Aorta (tissue), 5 donors: ENCODE results near the gene MFSD6. TPM values are rescaled to one million over a fixed set of nuclear protein-coding genes. Genes with fewer than 3 reads are reported as not detected.

Experiments
- ATAC-seq: fragments of 200-7000 bp; cut with Tn5 transposase; one replicate; pipeline ENCODE4 v1.9.1; 2022; ENCODE audit warnings: moderate library complexity; ENCODE audit not compliant: low FRiP score
- DNase-seq, 2 donors: peaks; one replicate each; pipeline ENCODE4 v3.0.0-alpha.2; 2020
- H3K27ac ChIP-seq, 2 donors: one replicate each; pipeline ENCODE4 v1.5.1; 2013; ENCODE audit warnings: low read length in 2 of 2, mild to moderate bottlenecking in 2 of 2, moderate library complexity in 2 of 2, control low read depth in 1 of 2, inconsistent platforms in 1 of 2, low read depth in 1 of 2
- H3K27me3 ChIP-seq, 2 donors: one replicate each; pipeline ENCODE4 v1.6.1; 2013; ENCODE audit warnings: control low read depth in 1 of 2, low read length in 1 of 2, mild to moderate bottlenecking in 1 of 2, moderate library complexity in 1 of 2; ENCODE audit not compliant: insufficient read depth in 2 of 2, control insufficient read depth in 1 of 2
- H3K36me3 ChIP-seq, 2 donors: one replicate each; pipeline ENCODE4 v1.6.1; 2013; ENCODE audit warnings: control low read depth in 1 of 2, low read length in 1 of 2, mild to moderate bottlenecking in 1 of 2; ENCODE audit not compliant: insufficient read depth in 2 of 2, control insufficient read depth in 1 of 2
- H3K4me1 ChIP-seq, 2 donors: one replicate each; pipeline ENCODE4 v1.6.1; 2013; ENCODE audit warnings: low read length in 2 of 2, control low read depth in 1 of 2, mild to moderate bottlenecking in 1 of 2, moderate library complexity in 1 of 2; ENCODE audit not compliant: insufficient read depth in 2 of 2, control insufficient read depth in 1 of 2
- H3K4me3 ChIP-seq, 2 donors: one replicate each; pipeline ENCODE4 v1.5.1; 2013; ENCODE audit warnings: low read length in 2 of 2, control low read depth in 1 of 2, mild to moderate bottlenecking in 1 of 2
- H3K9me3 ChIP-seq: one replicate; pipeline ENCODE4 v1.6.1; 2013; ENCODE audit warnings: mild to moderate bottlenecking, low read length; ENCODE audit not compliant: control insufficient read depth
- WGBS, 2 donors: extraction: QIAGEN DNeasy Blood & Tissue Kit; methylation state at CpG; one replicate each; pipeline ENCODE4 v1.1.7; 2013; 5-methylcytosine and 5-hydroxymethylcytosine counted together
- intact Hi-C, 2 donors: fragments of 100-400 bp; cut with DNase I; formaldehyde crosslinking; loops; one replicate each; pipeline versions ENCODE4 v1.14.2 to v1.15.0; 2022
- polyA plus RNA-seq, 2 donors: library from polyadenylated mRNA; stranded (reverse); fragments of 200-250 nt; gene quantifications; one replicate each; pipeline ENCODE4 v1.2.3, GENCODE V29; 2013
- total RNA-seq, 2 donors: library from RNA; stranded (reverse); fragmentation: NEBNext Ultra II Directional; extraction: Animal tissue kit (Norgen Biotek cat#: 25700); gene quantifications; one replicate each; pipeline ENCODE4 v1.2.1, GENCODE V29; 2021
- donor health status: healthy with polysubstance abuse.
- donor health status: Bipolar disorder and iron deficiency.
- donor health status: DM: no; HTN: no; CAD: no.
- donor health status: DM: no; HTN: no; CAD: no.
- donor health status: DM: yes; HTN: yes; CAD: no.

MFSD6 gene
- total and polyA plus RNA-seq, 4 donors = 10.1 to 21.5 (median 16.8) TPM

DNA sequence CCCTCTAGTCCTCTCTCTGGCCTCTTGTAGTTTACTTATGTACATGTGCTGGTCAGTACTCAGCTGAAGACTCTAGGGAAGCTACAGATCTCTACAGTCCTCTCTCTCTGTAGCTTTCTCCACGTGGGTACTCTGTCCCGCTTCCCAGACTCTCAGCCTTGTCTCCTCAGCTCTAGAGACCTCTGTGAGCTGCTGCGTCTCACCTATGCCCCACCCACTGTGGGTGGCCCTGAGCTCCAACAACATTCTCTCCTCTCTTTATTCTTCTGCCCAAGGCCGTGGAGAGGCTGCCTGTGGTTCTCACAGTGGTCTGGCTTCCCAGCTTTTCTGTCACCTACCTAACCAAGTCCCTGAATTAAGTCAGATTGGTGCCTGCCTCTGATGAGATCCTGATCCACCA is 33.4 kb downstream of the MFSD6 start:
- Histone ChIP-seq H3K27ac (no peak overlapping the region), H3K36me3 (peaks cover 2% of the 10 kb centered on the region in 2 donors), H3K4me3 (no peak overlapping the region), H3K9me3 (no peaks in the 10 kb centered on the region), H3K27me3 (no peaks in the 10 kb centered on the region), H3K4me1 (peaks cover 0 to 3% of the 10 kb centered on the region in 2 donors)
- 88 to 89% methylated on average over 4 of the region's 4 CpGs for WGBS, 2 donors
- DNase-seq (no peak), ATAC-seq (no peak)
- intact Hi-C loops = no loop called here

DNA sequence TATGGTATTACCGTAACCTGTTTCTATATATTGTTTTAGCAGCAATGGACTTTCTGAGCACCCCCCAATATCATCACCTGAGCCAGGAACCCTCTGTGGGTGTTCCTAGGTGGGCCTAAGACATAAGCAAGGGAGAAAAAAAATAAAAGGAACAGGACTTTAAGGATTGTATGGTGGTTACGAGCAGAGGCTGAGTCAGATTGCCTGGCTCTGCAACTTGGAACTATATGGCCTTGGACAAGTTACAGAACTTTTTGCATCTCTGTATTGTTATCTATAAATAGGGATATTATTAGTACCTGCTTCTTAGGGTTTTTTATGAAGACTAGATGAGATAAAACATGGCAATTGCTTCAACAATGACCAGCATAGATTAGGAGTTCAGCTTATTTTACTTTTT is 34.9 kb downstream of the MFSD6 start:
- intact Hi-C loops = no loop called here
- 79 to 86% methylated on average over 2 of the region's 2 CpGs for WGBS, 2 donors
- DNase-seq (no peak), ATAC-seq (no peak)
- peaks cover 0 to 1% of the 10 kb centered on the region in 2 donors for H3K36me3 ChIP-seq
- H3K9me3 ChIP-seq = no peaks in the 10 kb centered on the region
- no peaks in the 10 kb centered on the region for H3K27me3 ChIP-seq
- H3K4me3 ChIP-seq = no peak overlapping the region
- peaks cover 0 to 3% of the 10 kb centered on the region in 2 donors for H3K4me1 ChIP-seq
- H3K27ac ChIP-seq = no peak overlapping the region

DNA sequence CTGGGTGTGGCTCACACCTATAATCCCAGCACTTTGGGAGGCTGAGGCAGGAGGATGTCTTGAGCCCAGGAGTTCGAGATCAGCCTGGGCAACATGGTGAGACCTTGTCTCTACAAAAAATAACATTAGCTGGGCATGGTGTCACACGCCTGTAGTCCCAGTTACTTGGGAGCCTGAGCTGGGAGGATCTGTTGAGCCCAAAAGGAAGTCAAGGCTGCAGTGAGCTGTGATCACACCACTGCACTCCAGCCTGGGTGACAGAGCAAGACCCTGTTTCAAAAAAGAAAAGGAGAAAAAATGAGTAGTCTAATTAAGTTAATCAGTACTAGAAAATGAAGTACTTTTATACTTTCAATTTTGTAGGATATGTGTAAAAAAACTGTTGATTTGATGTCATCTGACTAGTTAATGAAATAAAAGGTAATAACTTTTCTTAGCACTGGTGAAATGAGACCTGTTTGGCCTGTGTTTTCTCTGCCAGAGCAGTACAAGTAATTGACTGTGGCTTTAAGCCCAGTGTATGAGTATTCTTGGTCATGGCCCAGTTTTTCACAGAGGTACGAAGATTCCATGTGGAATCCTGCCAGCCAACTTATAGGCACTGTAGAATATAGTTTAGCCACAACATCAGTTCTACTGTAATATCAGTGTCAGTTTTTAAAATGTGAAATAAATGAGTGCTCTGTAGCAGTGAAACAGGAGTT is 35.8 kb downstream of the MFSD6 start:
- WGBS, 2 donors = 57 to 65% methylated on average over 3 of the region's 3 CpGs
- DNase-seq = no peak
- Histone ChIP-seq H3K4me3 (no peak overlapping the region), H3K27ac (no peak overlapping the region), H3K9me3 (no peaks in the 10 kb centered on the region), H3K27me3 (no peaks in the 10 kb centered on the region), H3K36me3 (peaks cover 0 to 1% of the 10 kb centered on the region in 2 donors), H3K4me1 (peaks cover 0 to 3% of the 10 kb centered on the region in 2 donors)
- no peak for ATAC-seq
- intact Hi-C loops = no loop called here

GRCh38 chr2:190444976-190445375 is 36.8 kb downstream of the MFSD6 start:
- no peak overlapping the region for H3K27ac ChIP-seq
- H3K36me3 ChIP-seq = peaks cover 0 to 1% of the 10 kb centered on the region in 2 donors
- DNase-seq (no peak), ATAC-seq (no peak)
- no peak overlapping the region for H3K4me3 ChIP-seq
- H3K9me3 ChIP-seq = no peaks in the 10 kb centered on the region
- peaks cover 0 to 3% of the 10 kb centered on the region in 2 donors for H3K4me1 ChIP-seq
- WGBS, 2 donors = 91 to 97% methylated on average over 1 of the region's 1 CpG
- H3K27me3 ChIP-seq = no peaks in the 10 kb centered on the region
- intact Hi-C loops = no loop called here

DNA sequence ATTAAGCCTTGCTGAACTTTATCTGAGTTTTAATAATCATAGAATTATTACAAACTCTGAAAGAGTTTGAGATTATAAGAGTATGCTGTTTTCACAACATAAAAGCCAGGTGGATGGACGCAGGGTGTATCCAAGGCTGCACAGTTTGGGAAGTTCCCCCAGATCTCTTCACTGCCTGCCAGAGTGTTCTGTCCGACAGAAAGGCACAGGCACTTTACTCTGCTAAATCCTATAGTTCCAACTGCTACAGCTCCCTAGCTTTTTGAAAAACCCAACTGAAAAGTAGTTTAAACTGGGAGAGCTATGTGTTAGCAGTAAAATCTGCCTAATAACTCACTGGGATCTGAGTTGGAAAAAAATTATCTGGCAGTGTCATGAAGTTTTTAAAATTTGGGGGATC is 38.0 kb downstream of the MFSD6 start:
- no peaks in the 10 kb centered on the region for H3K36me3 ChIP-seq
- H3K27me3 ChIP-seq = no peaks in the 10 kb centered on the region
- intact Hi-C loops = no loop called here
- no peaks in the 10 kb centered on the region for H3K9me3 ChIP-seq
- WGBS, 2 donors = 90 to 92% methylated on average over 2 of the region's 2 CpGs
- ATAC-seq (no peak), DNase-seq (no peak)
- peaks cover 0 to 3% of the 10 kb centered on the region in 2 donors for H3K4me1 ChIP-seq
- H3K27ac ChIP-seq = no peak overlapping the region
- no peak overlapping the region for H3K4me3 ChIP-seq

GRCh38 chr2:190446750-190447516 is 38.8 kb downstream of the MFSD6 start:
- Histone ChIP-seq H3K4me1 (peaks cover 0 to 3% of the 10 kb centered on the region in 2 donors), H3K36me3 (no peaks in the 10 kb centered on the region), H3K4me3 (no peak overlapping the region), H3K27ac (no peak overlapping the region), H3K27me3 (no peaks in the 10 kb centered on the region), H3K9me3 (no peaks in the 10 kb centered on the region)
- ATAC-seq (no peak), DNase-seq (no peak)
- intact Hi-C loops = no loop called here
- 88 to 90% methylated on average over 3 of the region's 3 CpGs for WGBS, 2 donors

- H3K27ac ChIP-seq = no peak overlapping the region
- no peaks in the 10 kb centered on the region for H3K9me3 ChIP-seq
- no peak overlapping the region for H3K4me3 ChIP-seq
- DNase-seq (no peak), ATAC-seq (no peak)
- H3K4me1 ChIP-seq = peaks cover 0 to 1% of the 10 kb centered on the region in 2 donors
- intact Hi-C loops = no loop called here
- no peaks in the 10 kb centered on the region for H3K36me3 ChIP-seq
- no peaks in the 10 kb centered on the region for H3K27me3 ChIP-seq
Observed at GRCh38 chr2:190447766-190448165, 39.6 kb downstream of the MFSD6 start.

- Histone ChIP-seq H3K27ac (no peak overlapping the region), H3K4me3 (no peak overlapping the region), H3K36me3 (peaks cover 0 to 4% of the 10 kb centered on the region in 2 donors), H3K27me3 (no peaks in the 10 kb centered on the region), H3K4me1 (peaks cover 0 to 1% of the 10 kb centered on the region in 2 donors), H3K9me3 (no peaks in the 10 kb centered on the region)
- 96 to 99% methylated on average over 3 of the region's 3 CpGs for WGBS, 2 donors
- intact Hi-C loops = no loop called here
- DNase-seq = no peak
- no peak for ATAC-seq
Observed at GRCh38 chr2:190449925-190450324, 41.8 kb downstream of the MFSD6 start.

GRCh38 chr2:190450363-190450762 is 42.2 kb downstream of the MFSD6 start:
- DNase-seq (no peak), ATAC-seq (no peak)
- H3K4me3 ChIP-seq = no peak overlapping the region
- H3K27me3 ChIP-seq = no peaks in the 10 kb centered on the region
- peaks cover 0 to 4% of the 10 kb centered on the region in 2 donors for H3K36me3 ChIP-seq
- intact Hi-C loops = no loop called here
- 98% methylated on average over 2 of the region's 2 CpGs for WGBS, 2 donors
- no peaks in the 10 kb centered on the region for H3K9me3 ChIP-seq
- H3K4me1 ChIP-seq = peaks cover 0 to 1% of the 10 kb centered on the region in 2 donors
- H3K27ac ChIP-seq = no peak overlapping the region
